ENCODE data around the gene YJEFN3. TPM values are rescaled to one million over a fixed set of nuclear protein-coding genes. Genes with fewer than 3 reads are reported as not detected.

YJEFN3 gene
- total and polyA plus RNA-seq, 2 donors from 2014 or later, result 3.1 to 3.7 TPM

DNA sequence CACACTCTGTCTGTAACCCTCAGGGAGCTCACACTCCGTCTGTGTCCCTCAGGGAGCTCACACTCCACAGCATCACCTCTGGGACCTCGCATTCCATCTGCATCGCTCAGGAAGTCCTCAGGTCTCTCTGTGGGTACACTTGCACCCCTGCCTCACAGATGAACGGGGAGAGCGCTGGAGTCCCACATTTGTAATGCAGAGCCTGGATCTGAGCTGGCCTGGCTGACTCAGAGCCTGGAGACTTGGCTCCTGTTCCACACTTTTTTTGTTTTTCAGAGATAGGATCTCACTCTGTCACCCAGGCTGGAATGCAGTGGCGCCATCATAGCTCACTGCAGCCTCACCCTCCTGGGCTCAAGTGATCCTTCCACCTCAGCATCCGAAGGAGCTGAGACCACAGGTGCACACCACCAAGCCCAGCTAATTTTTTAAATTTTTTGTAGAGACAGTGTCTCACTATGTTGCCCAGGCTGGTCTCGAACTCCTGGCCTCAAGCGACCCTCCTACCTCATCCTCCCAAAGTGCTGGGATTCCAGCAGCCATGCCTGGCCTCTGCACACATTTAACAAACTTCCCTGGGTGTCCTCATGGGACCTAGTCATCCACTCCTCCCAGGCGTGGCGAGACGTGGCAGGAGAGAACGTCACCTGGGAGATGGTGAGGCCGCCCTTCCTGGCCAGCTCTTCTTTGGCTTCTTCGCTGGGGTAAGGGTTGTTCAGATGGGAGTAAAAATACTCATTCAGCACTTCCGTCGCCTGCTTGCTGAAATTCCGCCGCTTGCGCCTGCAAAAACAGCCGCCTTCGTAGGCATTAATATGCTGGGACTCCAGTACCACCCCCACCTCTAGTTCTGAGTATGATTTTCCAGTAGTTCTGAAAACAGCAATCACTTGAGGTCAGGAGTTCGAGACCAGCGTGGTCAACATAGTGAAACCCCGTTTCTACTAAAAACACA is 40.4 kb downstream of the YJEFN3 start:
- H3K27ac ChIP-seq (ENCODE audit: low read depth in 2 of 2, low read length in 2 of 2), result no peak overlapping the region
- no peaks in the 10 kb centered on the region for H3K36me3 ChIP-seq (ENCODE audit: control insufficient read depth in 2 of 3, insufficient read depth in 3 of 3, low read length in 3 of 3)
- TF ChIP-seq, protein P1, sequence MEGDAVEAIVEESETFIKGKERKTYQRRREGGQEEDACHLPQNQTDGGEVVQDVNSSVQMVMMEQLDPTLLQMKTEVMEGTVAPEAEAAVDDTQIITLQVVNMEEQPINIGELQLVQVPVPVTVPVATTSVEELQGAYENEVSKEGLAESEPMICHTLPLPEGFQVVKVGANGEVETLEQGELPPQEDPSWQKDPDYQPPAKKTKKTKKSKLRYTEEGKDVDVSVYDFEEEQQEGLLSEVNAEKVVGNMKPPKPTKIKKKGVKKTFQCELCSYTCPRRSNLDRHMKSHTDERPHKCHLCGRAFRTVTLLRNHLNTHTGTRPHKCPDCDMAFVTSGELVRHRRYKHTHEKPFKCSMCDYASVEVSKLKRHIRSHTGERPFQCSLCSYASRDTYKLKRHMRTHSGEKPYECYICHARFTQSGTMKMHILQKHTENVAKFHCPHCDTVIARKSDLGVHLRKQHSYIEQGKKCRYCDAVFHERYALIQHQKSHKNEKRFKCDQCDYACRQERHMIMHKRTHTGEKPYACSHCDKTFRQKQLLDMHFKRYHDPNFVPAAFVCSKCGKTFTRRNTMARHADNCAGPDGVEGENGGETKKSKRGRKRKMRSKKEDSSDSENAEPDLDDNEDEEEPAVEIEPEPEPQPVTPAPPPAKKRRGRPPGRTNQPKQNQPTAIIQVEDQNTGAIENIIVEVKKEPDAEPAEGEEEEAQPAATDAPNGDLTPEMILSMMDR (IDR thresholded peaks at IDR 0.05; ENCODE audit: borderline replicate concordance, extremely low read depth, insufficient read depth), result no peak
- no peak overlapping the region for H3K4me3 ChIP-seq (ENCODE audit: low read length in 3 of 3)
- intact Hi-C loops (cut with DNase I), result no loop called here
- H3K27me3 ChIP-seq (ENCODE audit: control insufficient read depth, insufficient read depth, low read length), result no peaks in the 10 kb centered on the region
- no peaks in the 10 kb centered on the region for H3K4me1 ChIP-seq (ENCODE audit: control insufficient read depth in 2 of 3, insufficient read depth in 2 of 3, low read depth in 1 of 3, low read length in 3 of 3)
- FAIRE-seq, result no peak
- no peak overlapping the region for H3K9ac ChIP-seq (ENCODE audit: low read length in 3 of 3)
- H3K9me3 ChIP-seq (ENCODE audit: control insufficient read depth in 2 of 3, insufficient read depth in 1 of 3, low read length in 3 of 3), result no peaks in the 10 kb centered on the region
- no peak for DNase-seq

DNA sequence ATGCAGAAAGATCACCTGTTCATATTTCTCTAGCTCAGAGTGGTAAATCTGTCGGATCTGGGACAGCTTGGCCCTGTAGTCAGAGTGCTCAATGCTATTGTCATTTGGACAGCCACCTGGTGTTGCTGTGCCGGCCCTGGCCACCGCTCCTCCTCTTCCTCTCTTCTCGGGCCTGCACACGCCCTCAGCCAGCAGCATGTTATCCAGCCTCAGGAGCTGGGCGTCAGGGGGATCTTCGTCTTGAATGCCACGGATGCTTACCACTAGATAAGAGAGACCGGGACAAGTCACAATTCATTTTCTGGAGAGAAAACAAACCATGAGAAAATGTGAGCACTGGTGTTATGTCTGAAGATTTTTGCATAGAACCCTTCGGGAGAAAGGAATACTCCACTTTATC is 41.9 kb downstream of the YJEFN3 start:
- no peak for FAIRE-seq

DNA sequence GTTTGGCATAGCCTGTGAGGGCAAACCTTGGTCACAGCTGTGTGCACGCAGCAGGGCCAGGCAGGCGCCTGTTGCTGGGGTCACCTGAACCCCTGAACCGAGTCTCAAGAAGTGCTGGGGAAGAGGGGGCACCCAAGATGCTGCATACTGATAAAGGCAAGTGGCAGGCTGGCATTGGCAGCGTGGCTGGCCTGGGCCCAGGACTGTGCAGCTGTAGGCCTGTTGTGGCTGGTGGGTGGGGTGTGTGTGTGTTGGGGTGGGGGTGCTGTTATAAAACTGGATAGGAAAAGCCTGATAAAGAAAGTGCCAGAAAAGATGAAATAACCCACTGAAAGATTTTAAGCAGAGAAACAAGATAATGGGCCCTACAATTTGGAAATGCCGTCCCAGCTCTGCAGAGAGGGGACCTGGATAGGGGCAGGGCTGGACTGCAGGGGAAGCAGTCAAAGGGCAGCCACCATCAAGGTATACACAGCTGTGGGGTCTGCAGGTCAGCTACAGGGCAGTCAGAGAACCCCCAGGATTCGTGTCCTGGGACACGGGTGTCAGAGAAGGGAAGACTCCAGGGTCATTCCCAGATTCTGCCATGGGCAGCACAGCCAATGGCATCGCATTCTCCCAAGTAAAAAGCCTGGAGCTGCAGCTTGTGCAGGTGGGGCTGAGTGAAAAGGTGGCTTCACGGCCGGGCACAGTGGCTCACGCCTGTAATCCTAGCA is 42.5 kb downstream of the YJEFN3 start:
- intact Hi-C loops (cut with DNase I), result no loop called here
- H3K27me3 ChIP-seq (ENCODE audit: control insufficient read depth, insufficient read depth, low read length), result no peaks in the 10 kb centered on the region
- H3K4me3 ChIP-seq (ENCODE audit: low read length in 3 of 3), result no peak overlapping the region
- no peak for FAIRE-seq
- no peaks in the 10 kb centered on the region for H3K4me1 ChIP-seq (ENCODE audit: control insufficient read depth in 2 of 3, insufficient read depth in 2 of 3, low read depth in 1 of 3, low read length in 3 of 3)
- H3K9ac ChIP-seq (ENCODE audit: low read length in 3 of 3), result no peak overlapping the region
- no peaks in the 10 kb centered on the region for H3K36me3 ChIP-seq (ENCODE audit: control insufficient read depth in 2 of 3, insufficient read depth in 3 of 3, low read length in 3 of 3)
- H3K9me3 ChIP-seq (ENCODE audit: control insufficient read depth in 2 of 3, insufficient read depth in 1 of 3, low read length in 3 of 3), result no peaks in the 10 kb centered on the region
- DNase-seq, result no peak
- H3K27ac ChIP-seq (ENCODE audit: low read depth in 2 of 2, low read length in 2 of 2), result no peak overlapping the region
- TF ChIP-seq, protein P1 (IDR thresholded peaks at IDR 0.05; ENCODE audit: borderline replicate concordance, extremely low read depth, insufficient read depth), result no peak

More for the DNA sequence above, 41.9 kb downstream of the YJEFN3 start:
- H3K27ac ChIP-seq (ENCODE audit: low read depth in 2 of 2, low read length in 2 of 2), result no peak overlapping the region
- intact Hi-C loops (cut with DNase I), result no loop called here
- H3K9me3 ChIP-seq (ENCODE audit: control insufficient read depth in 2 of 3, insufficient read depth in 1 of 3, low read length in 3 of 3), result no peaks in the 10 kb centered on the region
- no peaks in the 10 kb centered on the region for H3K4me1 ChIP-seq (ENCODE audit: control insufficient read depth in 2 of 3, insufficient read depth in 2 of 3, low read depth in 1 of 3, low read length in 3 of 3)
- H3K9ac ChIP-seq (ENCODE audit: low read length in 3 of 3), result no peak overlapping the region
- H3K36me3 ChIP-seq (ENCODE audit: control insufficient read depth in 2 of 3, insufficient read depth in 3 of 3, low read length in 3 of 3), result no peaks in the 10 kb centered on the region
- H3K27me3 ChIP-seq (ENCODE audit: control insufficient read depth, insufficient read depth, low read length), result no peaks in the 10 kb centered on the region
- no peak overlapping the region for H3K4me3 ChIP-seq (ENCODE audit: low read length in 3 of 3)
- TF ChIP-seq, protein P1 (IDR thresholded peaks at IDR 0.05; ENCODE audit: borderline replicate concordance, extremely low read depth, insufficient read depth), result no peak
- DNase-seq, result no peak
